Stimulated activated CD8-positive, alpha-beta memory T cell treated with anti-CD3 and anti-CD28 coated beads, Interleukin-15, amount 100 ng/mL, for 4 hours (primary cell): Measurements from ENCODE around the gene TRPM1.

Source experiments
- DNase-seq, 2 donors: peaks; one replicate each; pipeline ENCODE4 v3.0.0-alpha.2; 2020; ENCODE audit warnings: low read depth in 2 of 2

Gene TRPM1

GRCh38 chr15:31049682-31050615 lies 51.6 kb downstream of the TRPM1 start:
- no peak for DNase-seq

DNA sequence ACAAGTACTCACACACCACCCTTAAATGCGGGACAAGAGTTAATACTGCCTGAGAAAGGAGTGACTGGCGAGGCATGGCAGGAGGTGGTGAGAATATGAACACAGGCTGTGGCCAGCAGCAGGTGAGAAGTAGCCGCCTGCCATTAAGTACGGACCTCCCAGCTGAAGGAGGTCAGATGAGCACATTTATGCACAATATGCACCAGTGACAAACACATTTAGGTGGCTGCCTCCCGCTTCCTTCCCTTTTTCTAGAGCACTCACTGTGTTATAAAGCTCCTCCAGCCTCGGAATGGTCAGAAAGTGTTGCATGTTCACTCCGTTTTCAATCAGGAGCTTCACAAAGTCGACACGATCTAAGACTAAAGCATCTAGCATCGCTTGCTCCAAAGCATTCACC lies 52.4 kb downstream of the TRPM1 start:
- no peak for DNase-seq

- no peak for DNase-seq
Observed at GRCh38 chr15:31047437-31047836, 54.1 kb downstream of the TRPM1 start.

- no peak for DNase-seq
Observed at GRCh38 chr15:31046759-31047359, 54.7 kb downstream of the TRPM1 start.

DNA sequence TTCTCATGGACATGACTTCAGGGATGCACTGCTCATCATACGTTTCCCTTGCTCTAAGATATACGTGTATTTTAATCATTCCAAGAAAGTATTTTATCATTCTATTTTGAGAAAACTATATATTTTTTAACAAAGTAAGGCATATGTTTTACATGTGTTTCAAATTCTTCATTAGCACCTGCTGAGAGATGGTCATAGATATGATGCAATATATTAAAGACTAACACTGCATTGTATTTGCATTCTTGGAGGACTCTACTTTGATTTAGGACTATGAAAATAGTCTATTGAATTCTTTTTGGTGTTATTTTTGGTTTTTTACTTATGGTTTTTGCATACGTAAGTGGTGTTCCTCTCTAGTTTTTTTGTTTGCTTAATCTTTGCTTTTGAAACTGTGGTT lies 55.9 kb downstream of the TRPM1 start:
- DNase-seq: no peak

GRCh38 chr15:31042751-31043150 lies 58.8 kb downstream of the TRPM1 start:
- DNase-seq: no peak

DNA sequence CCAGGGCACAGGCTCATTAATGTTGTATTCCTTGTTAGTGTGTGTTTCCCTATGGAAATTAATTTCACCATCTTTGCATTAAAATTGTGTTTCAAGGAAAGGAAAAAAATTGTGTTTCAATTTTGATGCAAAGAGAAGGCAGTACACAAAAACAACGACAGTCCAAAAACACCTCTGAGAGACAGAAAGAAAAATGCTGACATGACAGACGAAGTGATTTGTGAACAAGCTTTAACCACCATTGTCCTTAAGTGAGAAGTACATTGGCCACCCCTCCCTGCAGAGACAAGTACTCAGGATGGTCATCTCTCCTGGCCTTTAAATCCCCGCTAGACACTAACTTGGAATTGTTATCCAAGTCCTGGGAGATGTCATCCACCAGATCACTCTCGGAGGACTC lies 59.9 kb downstream of the TRPM1 start:
- no peak for DNase-seq

- no peak for DNase-seq
Observed at GRCh38 chr15:31040611-31041010, 60.9 kb downstream of the TRPM1 start.

DNA sequence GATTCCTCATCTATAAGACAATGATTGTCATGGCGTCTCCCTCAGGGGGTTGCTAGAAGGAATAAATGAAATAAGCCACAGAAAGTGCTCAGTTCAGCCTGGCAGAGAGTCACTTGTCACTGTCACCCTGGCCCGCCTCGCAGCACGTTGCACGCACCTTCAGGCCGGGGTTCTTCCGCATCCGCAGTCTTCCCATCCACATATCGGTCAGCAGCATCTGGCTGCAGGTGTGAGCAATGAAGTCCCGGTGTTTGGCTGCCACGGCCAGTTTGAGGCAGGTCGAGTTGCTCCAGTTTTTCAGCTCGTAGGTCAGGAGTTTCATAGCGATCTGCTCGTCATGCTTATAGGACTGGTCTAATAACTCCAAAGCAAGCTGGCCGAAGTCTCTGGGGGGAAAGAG lies 61.6 kb downstream of the TRPM1 start:
- no peak for DNase-seq

DNA sequence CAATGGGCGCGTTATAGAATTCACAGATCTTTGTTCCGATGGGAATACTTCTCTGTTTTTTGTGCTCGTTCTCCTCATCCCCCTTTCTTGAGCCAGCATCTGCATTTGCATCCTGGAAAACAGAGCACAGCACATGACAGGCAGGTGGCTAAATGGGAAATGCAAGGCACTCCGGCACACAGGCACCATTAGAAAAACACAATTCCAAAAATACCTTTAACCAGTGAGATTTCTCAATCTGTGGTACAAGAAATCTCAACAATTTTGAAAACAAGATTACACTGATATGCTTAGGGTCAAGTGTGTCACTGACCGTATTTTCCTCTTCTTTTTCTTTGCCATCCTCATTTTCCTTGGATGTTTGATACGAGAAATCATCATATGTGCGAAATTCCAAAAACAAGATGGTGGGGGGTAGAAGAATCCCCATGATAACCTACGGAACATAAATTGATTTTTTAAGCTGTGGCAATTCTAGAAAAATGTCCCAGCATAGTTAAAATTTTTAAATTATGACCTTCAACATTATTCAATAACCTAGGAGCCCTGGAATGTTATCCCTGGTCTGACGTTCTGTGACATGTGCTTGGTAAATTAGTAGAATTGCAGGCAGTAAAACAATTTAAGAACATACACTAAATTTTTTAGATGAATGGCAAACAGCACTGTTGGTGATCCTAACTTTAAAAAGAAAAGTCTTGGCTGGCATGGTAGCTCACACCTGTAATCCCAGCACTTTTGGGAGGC lies 63.6 kb downstream of the TRPM1 start:
- no peak for DNase-seq

DNA sequence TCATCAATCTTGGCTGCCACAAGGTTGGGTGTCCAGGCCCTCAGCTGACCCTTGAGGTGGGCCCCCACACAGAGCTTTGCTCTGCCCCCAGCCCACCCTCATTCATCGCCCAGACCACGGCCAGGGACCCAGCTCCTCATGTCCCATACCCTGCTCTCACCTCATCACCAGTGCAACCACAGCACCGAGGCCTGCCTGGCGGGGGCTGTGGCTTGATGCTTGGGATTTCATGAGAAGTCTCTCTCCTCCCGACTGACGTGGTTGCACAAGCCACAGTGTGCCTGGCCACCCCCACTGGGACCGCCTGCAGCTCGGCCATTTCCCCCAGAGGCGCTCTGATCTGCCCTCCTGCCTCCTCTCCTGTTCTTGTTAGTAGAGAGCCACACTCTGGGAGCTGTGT lies 64.7 kb downstream of the TRPM1 start:
- no peak for DNase-seq

- DNase-seq: no peak
Observed at GRCh38 chr15:31035610-31036009, 65.9 kb downstream of the TRPM1 start.

DNA sequence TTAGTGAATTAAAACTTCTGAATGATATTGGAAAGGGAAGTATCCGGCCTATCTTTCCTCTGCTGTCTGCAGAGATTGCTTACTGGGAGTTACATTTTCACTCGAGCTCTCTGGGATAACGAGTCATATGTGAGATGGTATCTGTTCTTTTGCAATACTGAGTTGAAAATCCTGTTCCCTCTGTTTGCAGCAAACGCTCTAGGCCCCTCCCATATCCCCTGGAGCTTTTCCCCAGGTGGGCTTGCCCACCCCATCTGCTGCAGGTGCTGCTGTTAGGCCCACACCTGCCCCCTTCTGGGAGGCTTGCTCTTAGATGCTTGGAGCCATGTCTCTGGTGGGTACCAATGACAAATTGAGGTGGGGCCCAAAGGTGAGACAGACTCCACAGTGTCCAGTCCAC lies 67.4 kb downstream of the TRPM1 start:
- DNase-seq: no peak

- DNase-seq: no peak
Observed at GRCh38 chr15:31032961-31033371, 68.6 kb downstream of the TRPM1 start.

DNA sequence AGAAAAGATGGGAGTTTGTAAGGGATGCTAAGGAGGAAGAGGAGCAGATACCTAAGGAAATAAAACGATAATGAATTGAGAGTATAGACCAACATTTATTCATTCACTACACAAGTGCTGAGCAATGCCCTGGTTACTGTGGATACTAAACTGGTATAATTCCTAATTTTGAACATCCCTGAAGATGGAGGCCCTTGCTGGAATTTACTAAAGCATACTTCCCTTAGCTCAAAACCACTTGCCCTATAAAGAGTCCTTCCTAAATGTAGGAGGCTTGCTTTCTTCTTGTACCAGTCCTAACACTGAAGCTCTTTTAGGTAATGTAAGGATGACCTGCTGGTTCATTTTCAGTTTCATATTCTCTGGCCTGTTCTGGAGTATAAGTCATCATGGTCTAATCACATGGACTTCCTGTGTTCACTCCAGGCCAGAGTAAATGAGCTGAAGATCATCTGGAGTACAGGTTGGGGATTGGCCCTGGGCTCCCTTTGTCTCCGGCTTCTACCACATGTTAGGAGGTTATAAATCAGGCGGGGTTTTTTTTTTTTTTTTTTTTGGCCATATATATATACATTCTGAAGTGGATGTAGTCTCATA lies 70.0 kb downstream of the TRPM1 start:
- no peak for DNase-seq

DNA sequence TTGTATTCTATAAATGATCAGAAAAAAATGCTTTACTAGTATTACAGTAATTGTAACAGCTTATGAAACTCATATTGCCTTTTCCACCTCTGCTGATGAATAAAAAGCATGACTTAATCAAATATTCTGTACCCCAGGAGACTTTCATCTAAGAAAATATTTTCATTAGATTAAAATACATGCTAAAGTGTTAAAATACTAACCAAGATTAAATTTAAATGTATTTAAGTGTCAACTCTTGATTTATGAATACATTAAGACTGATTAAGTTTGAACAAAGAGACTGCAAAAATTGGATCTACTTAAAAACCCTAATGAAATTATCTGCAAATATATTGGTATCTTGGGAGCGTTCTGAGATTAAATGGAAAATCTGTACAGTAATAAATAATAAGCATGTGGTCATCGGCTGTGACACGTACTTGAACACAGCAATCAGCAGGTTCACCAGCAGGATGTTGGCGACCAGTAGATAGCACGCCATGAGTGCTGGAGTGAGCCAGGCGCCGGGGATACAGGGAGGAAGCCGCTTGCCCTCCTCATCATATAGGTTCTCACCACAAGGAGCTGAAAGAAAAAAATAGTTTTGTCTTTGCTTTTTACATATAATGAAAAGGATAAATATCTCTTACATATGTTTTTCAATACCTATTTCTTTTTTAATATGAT lies 73.5 kb downstream of the TRPM1 start:
- no peak for DNase-seq

GRCh38 chr15:31025996-31026395 lies 75.5 kb downstream of the TRPM1 start:
- no peak for DNase-seq

DNA sequence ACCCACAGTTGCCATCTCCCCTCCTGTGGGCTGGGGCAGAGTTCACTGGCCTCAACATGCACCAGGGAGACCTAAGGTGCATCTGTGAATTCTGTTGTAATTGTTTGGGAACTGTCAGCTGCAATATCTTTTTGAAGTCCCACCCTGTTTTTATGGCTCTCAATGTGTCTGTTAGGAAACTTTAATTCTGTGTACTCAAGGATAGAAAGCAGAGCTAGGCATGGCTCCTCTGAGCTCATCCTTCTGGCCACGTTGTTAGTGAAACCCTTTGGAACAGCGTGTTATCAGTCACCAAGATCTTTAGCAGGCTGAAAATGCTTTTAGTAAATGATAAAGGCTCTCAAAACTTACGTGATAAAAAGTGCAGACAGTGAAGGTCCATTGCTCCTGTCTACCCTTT lies 76.5 kb downstream of the TRPM1 start:
- no peak for DNase-seq

GRCh38 chr15:31024330-31024729 lies 77.2 kb downstream of the TRPM1 start:
- no peak for DNase-seq

DNA sequence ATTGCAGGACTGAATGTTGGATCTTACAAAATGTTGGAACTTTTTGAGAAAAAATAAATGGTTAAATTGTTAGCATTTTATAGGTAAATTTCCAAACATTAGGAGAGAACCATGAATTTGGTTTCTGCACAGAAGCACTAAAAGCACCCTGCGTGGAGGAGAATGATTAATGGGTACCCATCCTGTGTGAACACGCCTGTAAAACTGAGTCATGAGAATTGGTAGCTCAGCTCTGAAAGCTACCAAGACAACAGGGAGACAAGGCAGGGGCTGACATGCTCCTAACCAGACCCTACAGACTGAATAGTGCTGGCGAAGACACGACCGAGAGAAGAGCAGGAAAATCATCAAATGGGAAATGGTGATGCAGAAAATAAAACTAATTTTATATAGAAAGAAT lies 77.7 kb downstream of the TRPM1 start:
- no peak for DNase-seq

- no peak for DNase-seq
Observed at GRCh38 chr15:31021067-31021665, 80.4 kb downstream of the TRPM1 start.
